ENCODE measurements around the gene SRCAP.

SRCAP gene

GRCh38 chr16:30758988-30759491 is 60.1 kb downstream of the SRCAP start:
- no peak for DNase-seq
- ATAC-seq: no peak

- DNase-seq (no peak), ATAC-seq (no peak)
Observed at GRCh38 chr16:30760001-30760559, 61.1 kb downstream of the SRCAP start.

GRCh38 chr16:30760577-30761426 is 61.8 kb downstream of the SRCAP start:
- no peak for DNase-seq
- no peak for ATAC-seq

- peak; percentile 21 for ATAC-seq
Observed at GRCh38 chr16:30761427-30761927, 62.5 kb downstream of the SRCAP start.

GRCh38 chr16:30761928-30762902 is 63.2 kb downstream of the SRCAP start, which contains the start of the genes CFAP119 and RNF40:
Gene CFAP119 (minus strand): TSS chr16:30762062. CDS start chr16:30761748, 314 bp downstream.
Gene RNF40 (plus strand): TSS chr16:30762322. CDS start chr16:30762546, 224 bp downstream.
- peak; percentile 97 for ATAC-seq
- peak; percentile 93 for DNase-seq

More at GRCh38 chr16:30761427-30761927, 62.5 kb downstream of the SRCAP start:
- peak; percentile 67 for DNase-seq

GRCh38 chr16:30762991-30763725 is 64.2 kb downstream of the SRCAP start:
- ATAC-seq (no peak), DNase-seq (no peak)

- DNase-seq: no peak
- ATAC-seq: no peak
Observed at GRCh38 chr16:30764086-30764485, 65.1 kb downstream of the SRCAP start.

- DNase-seq (no peak), ATAC-seq (no peak)
Observed at GRCh38 chr16:30764816-30765465, 66.0 kb downstream of the SRCAP start.

- no peak for ATAC-seq
- no peak for DNase-seq
Observed at GRCh38 chr16:30766206-30766932, 67.4 kb downstream of the SRCAP start.

- no peak for ATAC-seq
- DNase-seq: no peak
Observed at GRCh38 chr16:30766933-30767284, 67.9 kb downstream of the SRCAP start.

GRCh38 chr16:30767767-30768465 is 68.9 kb downstream of the SRCAP start:
- ATAC-seq (no peak), DNase-seq (no peak)

- DNase-seq (no peak), ATAC-seq (no peak)
Observed at GRCh38 chr16:30768583-30769181, 69.7 kb downstream of the SRCAP start.

- no peak for ATAC-seq
- no peak for DNase-seq
Observed at GRCh38 chr16:30769379-30770089, 70.6 kb downstream of the SRCAP start.

- no peak for DNase-seq
- no peak for ATAC-seq
Observed at GRCh38 chr16:30771726-30772125, 72.8 kb downstream of the SRCAP start.

- ATAC-seq (no peak), DNase-seq (no peak)
Observed at GRCh38 chr16:30773826-30774225, 74.9 kb downstream of the SRCAP start.

- ATAC-seq: peak; percentile 2
- no peak for DNase-seq
Observed at GRCh38 chr16:30774367-30775130, 75.6 kb downstream of the SRCAP start.

- ATAC-seq: no peak
- no peak for DNase-seq
Observed at GRCh38 chr16:30775131-30775391, 76.1 kb downstream of the SRCAP start.
